Keratinocyte (primary cell): Measurements from ENCODE around the gene MBD3L1. TPM values are rescaled to one million over a fixed set of nuclear protein-coding genes. Genes with fewer than 3 reads are reported as not detected.

ENCODE experiments used
- DNase-seq: peaks from one replicate; pipeline ENCODE4 v3.0.0-alpha.2; 2011; ENCODE audit warnings: low read depth, missing footprints, low spot score
- FAIRE-seq: peaks from 2 replicates; lab custom pipeline; 2011; peaks lifted over from hg19 to GRCh38; lab: Jason Lieb, UNC
- H2AFZ ChIP-seq: 2 replicates; pipeline ENCODE4 v1.6.0; 2012; ENCODE audit warnings: low read length, control low read depth, inconsistent platforms; ENCODE audit not compliant: control insufficient read depth
- H3K27ac ChIP-seq: 2 replicates; pipeline ENCODE4 v1.5.1; 2011; ENCODE audit warnings: low read length; ENCODE audit not compliant: control insufficient read depth, insufficient read depth
- H3K27me3 ChIP-seq: 3 replicates; pipeline ENCODE4 v1.6.0; 2011; ENCODE audit warnings: low read length; ENCODE audit not compliant: control insufficient read depth, insufficient read depth; ENCODE audit errors: extremely low read depth
- H3K36me3 ChIP-seq, 2 experiments: 2 replicates in 1 of 2; 3 replicates in 1 of 2; pipeline ENCODE4 v1.5.1; 2011; ENCODE audit warnings: low read length in 2 of 2, mild to moderate bottlenecking in 1 of 2; ENCODE audit not compliant: control insufficient read depth in 2 of 2, insufficient read depth in 2 of 2; ENCODE audit errors: extremely low read depth in 1 of 2
- H3K4me1 ChIP-seq: 3 replicates; pipeline ENCODE4 v1.5.1; 2011; ENCODE audit warnings: low read length; ENCODE audit not compliant: control insufficient read depth, insufficient read depth; ENCODE audit errors: extremely low read depth
- H3K4me2 ChIP-seq: 3 replicates; pipeline ENCODE4 v1.6.0; 2011; ENCODE audit warnings: low read depth, low read length; ENCODE audit not compliant: control insufficient read depth, insufficient read depth; ENCODE audit errors: extremely low read depth
- H3K4me3 ChIP-seq, 3 experiments: fragments of 200-600 bp in 1 of 3; sonication (generic) in 1 of 3; 2 replicates in 2 of 3; 3 replicates in 1 of 3; pipeline ENCODE4 v1.5.1; 2011 to 2016; ENCODE audit warnings: low read length in 3 of 3, mild to moderate bottlenecking in 3 of 3, control low read depth in 2 of 3, inconsistent platforms in 1 of 3, low read depth in 1 of 3, mixed read lengths in 1 of 3, mixed run types in 1 of 3, moderate library complexity in 1 of 3; ENCODE audit not compliant: control insufficient read depth in 2 of 3, insufficient read depth in 2 of 3; ENCODE audit errors: extremely low read depth in 1 of 3
- H3K79me2 ChIP-seq: 2 replicates; pipeline ENCODE4 v1.6.0; 2012; ENCODE audit warnings: low read length; ENCODE audit not compliant: control insufficient read depth, insufficient read depth
- H3K9ac ChIP-seq: 3 replicates; pipeline ENCODE4 v1.6.0; 2011; ENCODE audit warnings: low read length; ENCODE audit not compliant: control insufficient read depth, insufficient read depth; ENCODE audit errors: extremely low read depth
- H3K9me1 ChIP-seq: 3 replicates; pipeline ENCODE4 v1.6.0; 2011; ENCODE audit warnings: low read length; ENCODE audit not compliant: control insufficient read depth, insufficient read depth; ENCODE audit errors: extremely low read depth
- H3K9me3 ChIP-seq: 2 replicates; pipeline ENCODE4 v1.5.1; 2012; ENCODE audit warnings: low read depth, low read length; ENCODE audit not compliant: control insufficient read depth
- H4K20me1 ChIP-seq: 3 replicates; pipeline ENCODE4 v1.6.0; 2011; ENCODE audit warnings: low read length; ENCODE audit not compliant: control insufficient read depth, insufficient read depth; ENCODE audit errors: extremely low read depth
- CTCF ChIP-seq, 3 experiments: IDR thresholded peaks in 1 of 3; conservative IDR thresholded peaks in 1 of 3; optimal IDR thresholded peaks in 1 of 3; 2 replicates in 2 of 3; 3 replicates in 1 of 3; pipeline versions ENCODE3 to v1.5.1; 2011; ENCODE audit warnings: low read length in 3 of 3, mild to moderate bottlenecking in 3 of 3, moderate library complexity in 2 of 3, control low read depth in 1 of 3, inconsistent platforms in 1 of 3; ENCODE audit not compliant: insufficient read depth in 2 of 3; ENCODE audit errors: extremely low read depth in 1 of 3
- EZH2 ChIP-seq: IDR thresholded peaks from one replicate; pipeline ENCODE4 v1.6.1; 2012; ENCODE audit warnings: inconsistent platforms, mild to moderate bottlenecking, low read length, moderate library complexity
- dilution Hi-C: fragments of 300-500 bp; cut with MboI; formaldehyde crosslinking; loops from one replicate; pipeline ENCODE4 v1.7.0; 2020; ENCODE audit warnings: low sequenced_read_pairs; ENCODE audit not compliant: extremely low pct_ligation_motif_present
- polyA plus RNA-seq, 5 experiments: library from polyadenylated mRNA; depleted of rRNA in 3 of 5; stranded (reverse) in 3 of 5; stranded (forward) in 1 of 5; unstranded in 1 of 5; fragments of >200 nt; gene quantifications; 1 replicate in 1 of 5; 2 replicates in 3 of 5; 3 replicates in 1 of 5; pipeline versions ENCODE4 v1.2.1 to v1.2.3, GENCODE V29; 2011 to 2012; ENCODE audit warnings: missing spikeins in 2 of 5, low read depth in 1 of 5, low replicate concordance in 1 of 5

Gene MBD3L1
- polyA plus RNA-seq, 1 donor (not counting 4 experiments of a cell fraction or from before 2014, with no cell fraction given) = not detected

- Histone ChIP-seq H3K4me3 (no peak overlapping the region), H3K4me1 (no peaks in the 10 kb centered on the region), H3K9me3 (peaks cover 23% of the 10 kb centered on the region), H3K9ac (no peak overlapping the region), H4K20me1 (no peaks in the 10 kb centered on the region), H3K36me3 (no peaks in the 10 kb centered on the region), H2AFZ (no peak overlapping the region), H3K4me2 (no peak overlapping the region), H3K27me3 (no peaks in the 10 kb centered on the region), H3K79me2 (no peaks in the 10 kb centered on the region), H3K9me1 (no peaks in the 10 kb centered on the region), H3K27ac (no peak overlapping the region)
- dilution Hi-C loops = no loop called here
- TF ChIP-seq EZH2 (no peak), CTCF (optimal IDR thresholded peaks at IDR 0.05 in 1 of 3, IDR thresholded peaks at IDR 0.05 in 1 of 3, conservative IDR thresholded peaks at IDR 0.05 in 1 of 3; ENCODE audit: extremely low read depth in 1 of 3, insufficient read depth in 2 of 3, low read length in 3 of 3) (no peak)
- FAIRE-seq (no peak), DNase-seq (no peak)
Observed at GRCh38 chr19:8890260-8890659, 58.1 kb downstream of the MBD3L1 start.

Other genes starting within 250 kb of the MBD3L1 start
- not detected in 3 replicates for gene ADAMTS10, start 221.7 kb upstream of the MBD3L1 start, polyA plus RNA-seq
- gene NFILZ, start 201.7 kb upstream of the MBD3L1 start, polyA plus RNA-seq = not detected in 3 replicates
- gene ACTL9, start 133.6 kb upstream of the MBD3L1 start, polyA plus RNA-seq = not detected in 3 replicates
- gene OR2Z1, start 110.7 kb upstream of the MBD3L1 start, polyA plus RNA-seq = not detected in 3 replicates
- 12.2 to 19.7 TPM (median 17.1 TPM) in 3 replicates for gene ZNF558, start 73 bp upstream of the MBD3L1 start, polyA plus RNA-seq
- 0.02 to 0.04 TPM (median 0.03 TPM) in 3 replicates for gene MUC16, start 178.0 kb downstream of the MBD3L1 start, polyA plus RNA-seq